HL-60 (cell line): ENCODE results near the gene PIK3R4.

Source experiments
- DNase-seq, 2 experiments: peaks; one replicate each; pipeline ENCODE4 v3.0.0-alpha.2; 2010 to 2020; ENCODE audit warnings: low read depth in 1 of 2, low spot score in 1 of 2
- H3K27ac ChIP-seq: fragments of 250-450 bp; sonication (Bioruptor Pico); replicated peaks from 2 replicates; pipeline ENCODE4 v1.5.1; 2020; ENCODE audit warnings: mild to moderate bottlenecking, moderate library complexity
- H3K27me3 ChIP-seq: fragments of 250-450 bp; sonication (Bioruptor Pico); 2 replicates; pipeline ENCODE4 v1.5.1; 2021; ENCODE audit warnings: mild to moderate bottlenecking, moderate library complexity; ENCODE audit not compliant: insufficient read depth, poor library complexity, severe bottlenecking
- H3K4me3 ChIP-seq: replicated peaks from 2 replicates; pipeline ENCODE4 v1.5.1; 2011; ENCODE audit warnings: mild to moderate bottlenecking, control low read depth, low read length; ENCODE audit not compliant: insufficient read depth
- GABPA ChIP-seq: IDR thresholded peaks from 2 replicates; pipeline ENCODE4 v1.6.1; 2012; ENCODE audit warnings: low read depth
- POLR2AphosphoS5 ChIP-seq: IDR thresholded peaks from 2 replicates; pipeline ENCODE4 v1.6.1; 2012; ENCODE audit warnings: low read depth
- SPI1 ChIP-seq: IDR thresholded peaks from 2 replicates; pipeline ENCODE4 v1.6.1; 2012; ENCODE audit warnings: low read depth, mild to moderate bottlenecking, borderline replicate concordance
- TF ChIP-seq, protein P1 (sequence below): IDR thresholded peaks from 2 replicates; pipeline ENCODE4 v1.6.1; 2012; ENCODE audit warnings: low read depth; ENCODE audit not compliant: insufficient replicate concordance
- TF ChIP-seq, protein P2 (sequence below): IDR thresholded peaks from one replicate; pipeline ENCODE4 v1.5.1; 2011; ENCODE audit warnings: low read length, control low read depth, inconsistent platforms; ENCODE audit not compliant: insufficient read depth

PIK3R4 gene

DNA sequence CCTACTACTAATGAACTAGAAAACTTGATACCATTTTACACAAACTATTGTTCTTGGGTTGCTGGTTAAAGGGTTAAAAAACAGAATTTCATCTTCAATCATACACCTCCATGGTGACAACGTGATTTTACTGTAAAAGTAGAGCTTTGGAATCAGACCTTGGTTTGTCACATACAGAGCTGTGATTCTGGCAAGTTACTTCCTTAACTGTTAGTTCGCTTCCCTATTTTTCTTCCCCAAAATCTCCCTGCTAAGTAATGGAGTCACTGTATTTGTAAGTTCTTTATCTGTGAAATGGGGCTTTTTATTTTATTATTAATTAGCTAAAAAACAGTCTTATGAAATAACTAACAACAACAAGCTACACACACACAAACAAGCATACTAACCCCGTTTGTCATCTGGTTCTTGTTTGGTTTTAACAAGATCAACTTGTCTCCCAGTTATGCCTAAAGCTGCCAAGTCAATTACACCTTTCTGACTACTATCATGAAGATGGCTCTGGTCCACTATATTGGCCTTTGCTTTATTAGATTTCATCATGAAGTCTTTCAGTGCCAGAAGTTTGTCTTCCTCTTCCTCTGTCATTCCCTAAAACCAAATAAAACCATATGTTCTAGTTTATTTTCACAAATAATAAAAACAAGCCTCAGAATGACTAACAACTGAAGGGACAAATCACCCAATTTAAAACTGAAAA, 38.6 kb downstream of the PIK3R4 start:
- TF ChIP-seq SPI1 (peak; percentile 51), GABPA (no peak)
- DNase-seq, result no peak
- no peak overlapping the region for H3K4me3 ChIP-seq
- no peak overlapping the region for H3K27ac ChIP-seq
- H3K27me3 ChIP-seq, result no peaks in the 10 kb centered on the region

DNA sequence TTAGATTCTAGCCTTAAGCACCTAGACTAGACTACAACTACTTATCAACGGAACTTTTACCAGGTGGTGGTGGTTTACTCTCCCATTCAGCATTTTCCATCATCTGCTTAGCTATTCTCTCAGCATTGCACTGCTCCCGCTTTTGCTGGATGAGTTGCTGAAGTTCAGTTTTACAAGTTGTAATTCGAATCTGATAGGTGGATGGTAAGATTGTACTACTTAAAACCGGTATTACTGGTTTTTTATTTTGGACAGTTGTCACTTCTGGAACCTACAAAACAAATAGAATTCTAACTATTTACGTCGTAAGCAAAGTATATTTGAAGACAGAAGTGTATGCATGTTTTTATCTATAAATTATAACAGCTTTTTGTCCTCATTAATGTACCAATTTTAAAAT, 41.1 kb downstream of the PIK3R4 start:
- Histone ChIP-seq H3K27me3 (no peaks in the 10 kb centered on the region), H3K4me3 (no peak overlapping the region), H3K27ac (no peak overlapping the region)
- TF ChIP-seq, protein P1, sequence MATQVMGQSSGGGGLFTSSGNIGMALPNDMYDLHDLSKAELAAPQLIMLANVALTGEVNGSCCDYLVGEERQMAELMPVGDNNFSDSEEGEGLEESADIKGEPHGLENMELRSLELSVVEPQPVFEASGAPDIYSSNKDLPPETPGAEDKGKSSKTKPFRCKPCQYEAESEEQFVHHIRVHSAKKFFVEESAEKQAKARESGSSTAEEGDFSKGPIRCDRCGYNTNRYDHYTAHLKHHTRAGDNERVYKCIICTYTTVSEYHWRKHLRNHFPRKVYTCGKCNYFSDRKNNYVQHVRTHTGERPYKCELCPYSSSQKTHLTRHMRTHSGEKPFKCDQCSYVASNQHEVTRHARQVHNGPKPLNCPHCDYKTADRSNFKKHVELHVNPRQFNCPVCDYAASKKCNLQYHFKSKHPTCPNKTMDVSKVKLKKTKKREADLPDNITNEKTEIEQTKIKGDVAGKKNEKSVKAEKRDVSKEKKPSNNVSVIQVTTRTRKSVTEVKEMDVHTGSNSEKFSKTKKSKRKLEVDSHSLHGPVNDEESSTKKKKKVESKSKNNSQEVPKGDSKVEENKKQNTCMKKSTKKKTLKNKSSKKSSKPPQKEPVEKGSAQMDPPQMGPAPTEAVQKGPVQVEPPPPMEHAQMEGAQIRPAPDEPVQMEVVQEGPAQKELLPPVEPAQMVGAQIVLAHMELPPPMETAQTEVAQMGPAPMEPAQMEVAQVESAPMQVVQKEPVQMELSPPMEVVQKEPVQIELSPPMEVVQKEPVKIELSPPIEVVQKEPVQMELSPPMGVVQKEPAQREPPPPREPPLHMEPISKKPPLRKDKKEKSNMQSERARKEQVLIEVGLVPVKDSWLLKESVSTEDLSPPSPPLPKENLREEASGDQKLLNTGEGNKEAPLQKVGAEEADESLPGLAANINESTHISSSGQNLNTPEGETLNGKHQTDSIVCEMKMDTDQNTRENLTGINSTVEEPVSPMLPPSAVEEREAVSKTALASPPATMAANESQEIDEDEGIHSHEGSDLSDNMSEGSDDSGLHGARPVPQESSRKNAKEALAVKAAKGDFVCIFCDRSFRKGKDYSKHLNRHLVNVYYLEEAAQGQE, result no peak
- no peak for TF ChIP-seq SPI1
- no peak for TF ChIP-seq POLR2AphosphoS5
- TF ChIP-seq, protein P2, sequence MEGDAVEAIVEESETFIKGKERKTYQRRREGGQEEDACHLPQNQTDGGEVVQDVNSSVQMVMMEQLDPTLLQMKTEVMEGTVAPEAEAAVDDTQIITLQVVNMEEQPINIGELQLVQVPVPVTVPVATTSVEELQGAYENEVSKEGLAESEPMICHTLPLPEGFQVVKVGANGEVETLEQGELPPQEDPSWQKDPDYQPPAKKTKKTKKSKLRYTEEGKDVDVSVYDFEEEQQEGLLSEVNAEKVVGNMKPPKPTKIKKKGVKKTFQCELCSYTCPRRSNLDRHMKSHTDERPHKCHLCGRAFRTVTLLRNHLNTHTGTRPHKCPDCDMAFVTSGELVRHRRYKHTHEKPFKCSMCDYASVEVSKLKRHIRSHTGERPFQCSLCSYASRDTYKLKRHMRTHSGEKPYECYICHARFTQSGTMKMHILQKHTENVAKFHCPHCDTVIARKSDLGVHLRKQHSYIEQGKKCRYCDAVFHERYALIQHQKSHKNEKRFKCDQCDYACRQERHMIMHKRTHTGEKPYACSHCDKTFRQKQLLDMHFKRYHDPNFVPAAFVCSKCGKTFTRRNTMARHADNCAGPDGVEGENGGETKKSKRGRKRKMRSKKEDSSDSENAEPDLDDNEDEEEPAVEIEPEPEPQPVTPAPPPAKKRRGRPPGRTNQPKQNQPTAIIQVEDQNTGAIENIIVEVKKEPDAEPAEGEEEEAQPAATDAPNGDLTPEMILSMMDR, result no peak
- no peak for TF ChIP-seq GABPA
- no peak for DNase-seq

DNA sequence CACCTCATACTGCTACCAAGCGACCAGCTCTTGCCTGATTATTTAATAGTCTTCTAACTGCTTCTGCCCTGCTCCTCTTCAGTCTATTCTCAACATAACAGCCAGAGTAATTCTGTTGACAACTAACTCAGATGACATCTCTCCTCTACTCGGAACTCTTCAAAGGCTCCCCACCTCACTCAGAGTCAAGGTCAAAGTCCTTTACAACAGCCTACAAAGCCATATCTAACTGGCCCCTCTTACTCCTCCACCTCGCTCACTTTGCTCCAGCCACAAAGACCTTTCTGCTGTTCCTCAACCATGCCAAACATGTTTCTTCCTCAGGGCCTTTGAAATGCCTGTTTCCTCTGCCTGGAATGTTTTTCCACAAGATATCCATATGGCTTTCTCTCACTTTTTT, 43.6 kb downstream of the PIK3R4 start:
- Histone ChIP-seq H3K27me3 (no peaks in the 10 kb centered on the region), H3K27ac (no peak overlapping the region), H3K4me3 (no peak overlapping the region)
- no peak for DNase-seq
- TF ChIP-seq, protein P1, result no peak
- TF ChIP-seq SPI1, result no peak
- TF ChIP-seq GABPA, result no peak
- TF ChIP-seq, protein P2, result no peak
- no peak for TF ChIP-seq POLR2AphosphoS5

DNA sequence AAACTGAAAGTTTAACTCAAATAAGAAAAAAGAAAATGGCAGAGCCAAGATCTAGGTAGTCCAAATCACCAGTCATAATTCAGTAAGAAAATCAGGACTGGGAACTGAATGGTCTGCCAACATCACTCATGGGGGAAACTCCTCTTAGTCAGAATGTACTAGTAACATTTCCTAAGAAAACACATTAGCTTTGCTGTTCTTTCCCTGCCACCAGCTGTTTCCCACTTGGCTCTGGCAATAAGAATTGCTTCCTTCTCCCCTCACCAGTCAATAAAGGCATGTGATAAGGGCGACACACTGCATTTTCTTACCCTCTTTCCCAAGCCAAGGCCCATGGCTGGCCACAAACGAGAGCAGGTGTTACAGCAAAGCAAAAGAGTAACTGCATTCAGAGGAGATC, 46.1 kb downstream of the PIK3R4 start:
- Histone ChIP-seq H3K4me3 (no peak overlapping the region), H3K27me3 (no peaks in the 10 kb centered on the region), H3K27ac (no peak overlapping the region)
- DNase-seq, result no peak
- no peak for TF ChIP-seq GABPA
- TF ChIP-seq, protein P2, result no peak
- no peak for TF ChIP-seq POLR2AphosphoS5
- TF ChIP-seq, protein P1, result no peak
- no peak for TF ChIP-seq SPI1
